ENCODE measurements around the gene CENPS. TPM values are rescaled to one million over a fixed set of nuclear protein-coding genes. Genes with fewer than 3 reads are reported as not detected.
"Not testable (repeated sequence)": the region's sequence is repeated elsewhere in the genome, so short reads cannot be mapped to it uniquely, and the experiment has no call there.

Gene CENPS
- total RNA-seq, 1 experiment from 2014 or later, result 17.8 TPM

DNA sequence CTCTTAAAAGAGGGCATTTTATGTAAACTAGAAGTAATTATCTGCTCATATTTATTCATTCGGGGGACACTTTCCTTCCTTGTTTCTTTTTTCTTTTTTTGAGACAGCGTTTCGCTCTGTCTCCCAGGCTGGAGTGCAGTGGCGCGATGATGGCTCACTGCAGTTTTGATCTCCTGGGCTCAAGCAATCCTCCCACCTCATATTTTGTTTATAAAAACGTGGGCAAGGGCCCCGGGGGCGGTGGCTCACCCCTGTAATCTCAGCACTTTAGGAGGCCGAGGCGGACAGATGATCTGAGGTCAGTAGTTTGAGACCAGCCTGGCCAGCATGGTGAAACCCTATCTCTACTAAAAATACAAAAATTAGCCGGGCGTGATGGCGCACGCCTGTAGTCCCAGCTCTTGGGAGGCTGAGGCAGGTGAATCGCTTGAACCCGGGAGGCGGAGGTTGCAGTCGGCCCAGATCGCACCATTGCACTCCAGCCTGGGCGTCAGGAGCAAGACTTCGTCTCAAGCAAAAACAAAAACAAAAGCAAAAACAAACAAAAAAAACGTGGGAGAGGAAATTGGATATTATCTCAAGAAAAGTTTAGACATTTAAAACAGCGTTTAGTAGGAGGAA is 43.0 kb downstream of the CENPS start:
- no peak overlapping the region for H2BK12ac ChIP-seq (ENCODE audit: insufficient read length, low read depth, low read length)
- H3K56ac ChIP-seq (ENCODE audit: insufficient read length, low read depth, low read length), result no peak overlapping the region
- H3K79me1 ChIP-seq (ENCODE audit: insufficient read depth, low read depth, low read length, poor library complexity, severe bottlenecking), result no peaks in the 10 kb centered on the region
- Mint-ChIP-seq H3K36me3 (ENCODE audit: insufficient read depth in 1 of 3, low read depth in 3 of 3) (peaks cover 14 to 24% (median 22%) of the 10 kb centered on the region in 3 experiments), H3K27ac (no peak overlapping the region; a peak in 1 of 7 replicates), H3K4me1 (peaks cover 22 to 24% of the 10 kb centered on the region in 2 experiments), H3K27me3 (ENCODE audit: low read depth) (no peaks in the 10 kb centered on the region), H3K9me3 (no peaks in the 10 kb centered on the region), H3K4me3 (peak overlapping the region; percentile 96 to 99)
- no peaks in the 10 kb centered on the region for H3K9me3 ChIP-seq (ENCODE audit: control insufficient read depth, low read depth, low read length)
- H3K23ac ChIP-seq (ENCODE audit: insufficient read length, low read depth, low read length), result no peak overlapping the region
- H3T11ph ChIP-seq (ENCODE audit: low read length), result no peak overlapping the region
- no peak overlapping the region for H3K4me2 ChIP-seq (ENCODE audit: insufficient read depth, insufficient read length, low read length)
- H4K5ac ChIP-seq (ENCODE audit: insufficient read length, low read depth, low read length), result no peak overlapping the region
- H2BK20ac ChIP-seq (ENCODE audit: low read depth, low read length, poor library complexity, severe bottlenecking), result no peak overlapping the region
- no peak for DNase-seq
- peaks cover 2% of the 10 kb centered on the region; the same call in 1 of the 2 replicates for H3K4me1 ChIP-seq (ENCODE audit: insufficient read depth, low read length)
- H3K79me2 ChIP-seq (ENCODE audit: insufficient read depth, low read length), result peaks cover 3% of the 10 kb centered on the region; the same call in 1 of the 2 replicates
- no peak overlapping the region for H3K14ac ChIP-seq (ENCODE audit: insufficient read depth, low read length)
- H3K27ac ChIP-seq (ENCODE audit: insufficient read length, low read depth, low read length), result no peak overlapping the region
- H2BK5ac ChIP-seq (ENCODE audit: insufficient read length, low read length), result no peak overlapping the region
- no peak overlapping the region for H3K4ac ChIP-seq (ENCODE audit: low read depth, low read length)
- H2AFZ ChIP-seq (ENCODE audit: low read length), result no peak overlapping the region
- no peak overlapping the region for H3K18ac ChIP-seq (ENCODE audit: insufficient read length, low read depth, low read length)
- H2BK15ac ChIP-seq (ENCODE audit: low read depth, low read length), result no peak overlapping the region
- TF ChIP-seq, protein P1, sequence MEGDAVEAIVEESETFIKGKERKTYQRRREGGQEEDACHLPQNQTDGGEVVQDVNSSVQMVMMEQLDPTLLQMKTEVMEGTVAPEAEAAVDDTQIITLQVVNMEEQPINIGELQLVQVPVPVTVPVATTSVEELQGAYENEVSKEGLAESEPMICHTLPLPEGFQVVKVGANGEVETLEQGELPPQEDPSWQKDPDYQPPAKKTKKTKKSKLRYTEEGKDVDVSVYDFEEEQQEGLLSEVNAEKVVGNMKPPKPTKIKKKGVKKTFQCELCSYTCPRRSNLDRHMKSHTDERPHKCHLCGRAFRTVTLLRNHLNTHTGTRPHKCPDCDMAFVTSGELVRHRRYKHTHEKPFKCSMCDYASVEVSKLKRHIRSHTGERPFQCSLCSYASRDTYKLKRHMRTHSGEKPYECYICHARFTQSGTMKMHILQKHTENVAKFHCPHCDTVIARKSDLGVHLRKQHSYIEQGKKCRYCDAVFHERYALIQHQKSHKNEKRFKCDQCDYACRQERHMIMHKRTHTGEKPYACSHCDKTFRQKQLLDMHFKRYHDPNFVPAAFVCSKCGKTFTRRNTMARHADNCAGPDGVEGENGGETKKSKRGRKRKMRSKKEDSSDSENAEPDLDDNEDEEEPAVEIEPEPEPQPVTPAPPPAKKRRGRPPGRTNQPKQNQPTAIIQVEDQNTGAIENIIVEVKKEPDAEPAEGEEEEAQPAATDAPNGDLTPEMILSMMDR (conservative IDR thresholded peaks at IDR 0.05), result no peak
- H2AK5ac ChIP-seq (ENCODE audit: insufficient read length, low read length), result no peak overlapping the region
- no peaks in the 10 kb centered on the region for H3K27me3 ChIP-seq (ENCODE audit: insufficient read depth, low read length)
- H4K91ac ChIP-seq (ENCODE audit: insufficient read length, low read depth, low read length), result no peak overlapping the region
- no CpG with 5 or more reads among the region's 23 CpGs for WGBS (ENCODE audit: extremely low coverage, insufficient read length, low lambda C conversion rate)
- H4K8ac ChIP-seq (replicated peaks; ENCODE audit: insufficient read length, low read depth, low read length), result no peak overlapping the region
- peaks cover 6% of the 10 kb centered on the region for H3K23me2 ChIP-seq (ENCODE audit: insufficient read length, low read depth, low read length, poor library complexity, severe bottlenecking)
- no peak overlapping the region for H3K9ac ChIP-seq (ENCODE audit: extremely low read depth, insufficient read length, low read length)
- H2BK120ac ChIP-seq (ENCODE audit: low read depth, low read length, poor library complexity, severe bottlenecking), result no peak overlapping the region
- H4K20me1 ChIP-seq (ENCODE audit: control insufficient read depth, insufficient read depth, insufficient read length), result no peaks in the 10 kb centered on the region

DNA sequence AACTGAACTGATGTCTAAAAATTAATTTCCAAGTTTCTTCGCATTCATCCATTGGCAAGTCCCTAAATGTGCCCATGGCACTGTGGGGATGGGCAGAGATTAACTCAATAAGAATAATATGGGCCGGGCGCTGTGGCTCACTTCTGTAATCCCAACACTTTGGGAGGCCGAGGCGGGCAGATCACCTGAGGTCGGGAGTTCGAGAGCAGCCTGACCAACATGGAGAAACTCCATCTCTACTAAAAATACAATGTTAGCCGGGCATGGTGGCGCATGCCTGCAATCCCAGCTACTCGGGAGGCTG is 44.0 kb downstream of the CENPS start:
- H4K5ac ChIP-seq (ENCODE audit: insufficient read length, low read depth, low read length); H3K23ac ChIP-seq (ENCODE audit: insufficient read length, low read depth, low read length); H2BK20ac ChIP-seq (ENCODE audit: low read depth, low read length, poor library complexity, severe bottlenecking); H3K14ac ChIP-seq (ENCODE audit: insufficient read depth, low read length); H3K79me1 ChIP-seq (ENCODE audit: insufficient read depth, low read depth, low read length, poor library complexity, severe bottlenecking); H3K4me1 ChIP-seq (ENCODE audit: insufficient read depth, low read length); H3K9ac ChIP-seq (ENCODE audit: extremely low read depth, insufficient read length, low read length); H3K9me3 ChIP-seq (ENCODE audit: control insufficient read depth, low read depth, low read length); H4K8ac ChIP-seq (replicated peaks; ENCODE audit: insufficient read length, low read depth, low read length); H4K91ac ChIP-seq (ENCODE audit: insufficient read length, low read depth, low read length); H3K27me3 Mint-ChIP-seq (ENCODE audit: low read depth); H3K56ac ChIP-seq (ENCODE audit: insufficient read length, low read depth, low read length); H4K20me1 ChIP-seq (ENCODE audit: control insufficient read depth, insufficient read depth, insufficient read length); H2BK15ac ChIP-seq (ENCODE audit: low read depth, low read length); H2BK12ac ChIP-seq (ENCODE audit: insufficient read length, low read depth, low read length); H3K9me3 Mint-ChIP-seq; H3K79me2 ChIP-seq (ENCODE audit: insufficient read depth, low read length); H3K4ac ChIP-seq (ENCODE audit: low read depth, low read length); H2BK5ac ChIP-seq (ENCODE audit: insufficient read length, low read length); H2AK5ac ChIP-seq (ENCODE audit: insufficient read length, low read length); H3T11ph ChIP-seq (ENCODE audit: low read length); H2BK120ac ChIP-seq (ENCODE audit: low read depth, low read length, poor library complexity, severe bottlenecking); H2AFZ ChIP-seq (ENCODE audit: low read length); H3K23me2 ChIP-seq (ENCODE audit: insufficient read length, low read depth, low read length, poor library complexity, severe bottlenecking); H3K27ac ChIP-seq (ENCODE audit: insufficient read length, low read depth, low read length); H3K27me3 ChIP-seq (ENCODE audit: insufficient read depth, low read length); DNase-seq; H3K18ac ChIP-seq (ENCODE audit: insufficient read length, low read depth, low read length): not testable (repeated sequence)
- WGBS (ENCODE audit: extremely low coverage, insufficient read length, low lambda C conversion rate), result no CpG with 5 or more reads among the region's 10 CpGs
- peaks cover 4 to 14% (median 12%) of the 10 kb centered on the region in 3 experiments for H3K36me3 Mint-ChIP-seq (ENCODE audit: insufficient read depth in 1 of 3, low read depth in 3 of 3)
- H3K27ac Mint-ChIP-seq, result peak overlapping the region; percentile 44 to 87 (median 57); a peak in 5 of 7 replicates
- H3K4me1 Mint-ChIP-seq, result peaks cover 22 to 24% of the 10 kb centered on the region in 2 experiments
- peak overlapping the region; percentile 39 for H3K4me2 ChIP-seq (ENCODE audit: insufficient read depth, insufficient read length, low read length)
- H3K4me3 Mint-ChIP-seq, result peak overlapping the region; percentile 94 to 97
